Tibial nerve (tissue), 4 donors: Measurements from ENCODE around the gene RFPL1. TPM values are rescaled to one million over a fixed set of nuclear protein-coding genes. Genes with fewer than 3 reads are reported as not detected.

ENCODE experiments used
- DNase-seq, 2 donors: peaks; one replicate each; pipeline ENCODE4 v3.0.0-alpha.2; 2019; ENCODE audit warnings: low spot score in 2 of 2
- H3K27ac ChIP-seq, 4 donors: fragments of 200-600 bp; sonication (generic) in 3 of 4; one replicate each; pipeline ENCODE4 v1.5.1; 2017 to 2019; ENCODE audit warnings: mild to moderate bottlenecking in 1 of 4
- H3K27me3 ChIP-seq, 2 donors: fragments of 200-600 bp; sonication (generic) in 1 of 2; one replicate each; pipeline versions ENCODE4 v1.5.1 to v1.6.0; 2017 to 2019
- H3K36me3 ChIP-seq, 3 donors: fragments of 200-600 bp; sonication (generic); one replicate each; pipeline ENCODE4 v1.5.1; 2018 to 2019
- H3K4me1 ChIP-seq, 4 donors: fragments of 200-600 bp; sonication (generic) in 3 of 4; one replicate each; pipeline ENCODE4 v1.5.1; 2017 to 2019
- H3K4me3 ChIP-seq, 4 donors: fragments of 200-600 bp; sonication (generic) in 3 of 4; one replicate each; pipeline ENCODE4 v1.5.1; 2017 to 2019; ENCODE audit warnings: mild to moderate bottlenecking in 1 of 4, moderate library complexity in 1 of 4
- H3K9me3 ChIP-seq, 4 donors: fragments of 200-600 bp; sonication (generic) in 3 of 4; one replicate each; pipeline ENCODE4 v1.5.1; 2017 to 2019
- CTCF ChIP-seq, 5 experiments: fragments of 200-600 bp in 3 of 5; fragments of 450-650 bp in 2 of 5; sonication (generic) in 3 of 5; IDR thresholded peaks; one replicate each; pipeline ENCODE4 v1.5.1; 2016 to 2019; ENCODE audit warnings: antibody characterized with exemption in 5 of 5, mild to moderate bottlenecking in 3 of 5, moderate library complexity in 2 of 5
- EP300 ChIP-seq, 2 donors: sonication (generic); formaldehyde crosslinking; IDR thresholded peaks; one replicate each; pipeline ENCODE4 v1.6.1; 2017; ENCODE audit warnings: antibody characterized with exemption in 2 of 2, mild to moderate bottlenecking in 1 of 2
- POLR2A ChIP-seq, 2 donors: fragments of 450-650 bp; IDR thresholded peaks; one replicate each; pipeline ENCODE4 v1.6.1; 2017; ENCODE audit warnings: antibody characterized with exemption in 2 of 2, mild to moderate bottlenecking in 2 of 2, moderate library complexity in 2 of 2
- WGBS, 2 donors: methylation state at CpG; one replicate each; pipeline ENCODE4 v1.1.5; 2018; 5-methylcytosine and 5-hydroxymethylcytosine counted together
- total RNA-seq, 4 donors: library from RNA; depleted of rRNA; stranded (reverse); fragments of >200 nt; gene quantifications; one replicate each; pipeline ENCODE4 v1.1.0, GENCODE V29; 2016

The RFPL1 gene
- total RNA-seq, 4 donors from 2014 or later, result not detected

GRCh38 chr22:29481265-29482000 lies 43.0 kb downstream of the RFPL1 start:
- peaks cover 0 to 18% (median 0%) of the 10 kb centered on the region in 3 donors for H3K36me3 ChIP-seq
- H3K27ac ChIP-seq, result no peak overlapping the region
- H3K27me3 ChIP-seq, result peaks cover 4 to 69% of the 10 kb centered on the region in 2 donors
- no peak for TF ChIP-seq CTCF (IDR thresholded peaks at IDR 0.05)
- no peak for TF ChIP-seq EP300 (IDR thresholded peaks at IDR 0.05)
- TF ChIP-seq POLR2A (IDR thresholded peaks at IDR 0.05), result no peak
- no peaks in the 10 kb centered on the region for H3K9me3 ChIP-seq
- no peak for DNase-seq
- WGBS, 2 donors, result 12% methylated on average over 15 of the region's 15 CpGs
- H3K4me3 ChIP-seq, result peak overlapping the region in 2 of 4 donors; percentile 9 to 44
- H3K4me1 ChIP-seq, result peaks cover 0 to 45% (median 7%) of the 10 kb centered on the region in 4 donors

- H3K9me3 ChIP-seq, result no peaks in the 10 kb centered on the region
- peaks cover 4 to 61% of the 10 kb centered on the region in 2 donors for H3K27me3 ChIP-seq
- DNase-seq, result no peak
- TF ChIP-seq EP300 (IDR thresholded peaks at IDR 0.05) (no peak), POLR2A (IDR thresholded peaks at IDR 0.05) (no peak), CTCF (IDR thresholded peaks at IDR 0.05) (no peak)
- peaks cover 0 to 45% (median 7%) of the 10 kb centered on the region in 4 donors for H3K4me1 ChIP-seq
- no peak overlapping the region for H3K27ac ChIP-seq
- WGBS, 2 donors, result 75 to 78% methylated on average over 10 to 11 of the region's 11 CpGs
- H3K36me3 ChIP-seq, result peaks cover 0 to 18% (median 0%) of the 10 kb centered on the region in 3 donors
- H3K4me3 ChIP-seq, result no peak overlapping the region
These were observed 43.9 kb downstream of the RFPL1 start for GRCh38 chr22:29482253-29482652.

GRCh38 chr22:29482726-29483125 lies 44.3 kb downstream of the RFPL1 start:
- no peak for DNase-seq
- WGBS, 2 donors, result 93 to 97% methylated on average over 7 of the region's 7 CpGs
- Histone ChIP-seq H3K4me1 (peaks cover 0 to 43% (median 7%) of the 10 kb centered on the region in 4 donors), H3K4me3 (no peak overlapping the region), H3K36me3 (peaks cover 0 to 21% (median 0%) of the 10 kb centered on the region in 3 donors), H3K27me3 (peaks cover 4 to 56% of the 10 kb centered on the region in 2 donors), H3K9me3 (no peaks in the 10 kb centered on the region), H3K27ac (no peak overlapping the region)
- TF ChIP-seq EP300 (IDR thresholded peaks at IDR 0.05), result no peak
- TF ChIP-seq CTCF (IDR thresholded peaks at IDR 0.05), result no peak
- TF ChIP-seq POLR2A (IDR thresholded peaks at IDR 0.05), result no peak

DNA sequence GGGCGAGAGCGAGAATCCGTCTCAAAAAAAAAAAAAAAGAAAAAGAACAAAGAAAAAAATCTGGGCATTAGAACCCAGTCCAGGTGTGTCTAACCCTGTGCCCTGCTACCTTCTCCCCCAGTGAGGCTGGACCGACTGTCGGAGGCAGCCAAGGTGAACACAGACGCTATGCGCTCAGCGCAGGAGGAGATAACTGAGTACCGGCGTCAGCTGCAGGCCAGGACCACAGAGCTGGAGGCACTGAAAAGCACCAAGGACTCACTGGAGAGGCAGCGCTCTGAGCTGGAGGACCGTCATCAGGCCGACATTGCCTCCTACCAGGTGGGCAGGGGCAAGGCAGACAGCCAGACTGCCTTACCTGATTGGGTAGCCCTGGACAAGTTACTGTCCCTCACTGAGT lies 44.9 kb downstream of the RFPL1 start:
- peaks cover 4 to 51% of the 10 kb centered on the region in 2 donors for H3K27me3 ChIP-seq

More for the DNA sequence above, 44.9 kb downstream of the RFPL1 start:
- TF ChIP-seq CTCF (IDR thresholded peaks at IDR 0.05) (no peak), EP300 (IDR thresholded peaks at IDR 0.05) (no peak), POLR2A (IDR thresholded peaks at IDR 0.05) (no peak)
- Histone ChIP-seq H3K27ac (no peak overlapping the region), H3K36me3 (peaks cover 0 to 23% (median 0%) of the 10 kb centered on the region in 3 donors), H3K9me3 (no peaks in the 10 kb centered on the region), H3K4me3 (no peak overlapping the region), H3K4me1 (peaks cover 0 to 38% (median 7%) of the 10 kb centered on the region in 4 donors)
- no peak for DNase-seq
- WGBS, 2 donors, result 96% methylated on average over 13 of the region's 13 CpGs
